HG02970 (cell line): ENCODE results near the gene SSTR4.
"Not testable (repeated sequence)": the region's sequence is repeated elsewhere in the genome, so short reads cannot be mapped to it uniquely, and the experiment has no call there.

Experiments
- ATAC-seq: cut with Tn5 transposase; IDR thresholded peaks from one replicate; pipeline ENCODE4 v1.9.1; 2021; ENCODE audit warnings: mild to moderate bottlenecking, moderate library complexity, moderate number of reproducible peaks; ENCODE audit not compliant: unreplicated experiment, low FRiP score

SSTR4 gene

DNA sequence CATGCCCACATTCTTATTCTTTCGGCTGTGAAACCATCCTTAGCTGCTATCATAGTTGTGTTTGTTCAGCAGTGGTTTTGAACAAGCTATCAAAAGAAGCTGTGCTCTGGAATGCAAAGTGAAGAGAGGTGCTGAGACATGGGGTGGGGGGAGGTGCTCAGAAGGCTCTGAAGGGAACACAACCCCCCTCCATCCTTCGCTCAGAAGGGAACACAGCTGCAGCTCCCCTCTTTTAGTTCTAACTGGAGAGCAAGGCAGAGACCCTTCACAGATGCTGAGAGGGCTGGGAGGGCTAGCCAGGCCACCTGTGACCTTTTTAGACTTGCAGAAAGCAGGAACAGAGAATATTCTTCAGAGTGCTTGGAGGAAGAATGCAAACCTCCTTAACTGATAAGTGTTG lies 17.6 kb upstream of the SSTR4 start:
- no peak for ATAC-seq

GRCh38 chr20:23018432-23018831 lies 16.7 kb upstream of the SSTR4 start:
- no peak for ATAC-seq

DNA sequence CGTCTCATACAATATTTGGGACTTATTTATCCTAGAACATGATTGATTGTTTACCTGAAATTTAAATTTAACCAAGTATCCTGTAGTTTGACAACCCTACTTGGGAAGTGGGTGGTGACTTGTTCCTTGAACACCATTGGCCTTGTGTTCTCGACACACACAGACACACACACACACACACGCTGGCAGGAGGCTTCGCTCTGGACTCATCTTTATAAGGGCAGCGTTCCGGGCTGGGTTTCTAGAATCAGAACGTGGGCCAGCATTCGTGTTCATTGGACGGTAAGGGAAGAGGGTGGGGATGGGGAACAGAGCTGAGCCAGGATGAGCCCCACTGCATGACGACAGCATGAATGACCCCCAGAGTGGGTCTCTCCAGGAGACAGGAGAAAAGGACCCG lies 16.2 kb upstream of the SSTR4 start:
- no peak for ATAC-seq

DNA sequence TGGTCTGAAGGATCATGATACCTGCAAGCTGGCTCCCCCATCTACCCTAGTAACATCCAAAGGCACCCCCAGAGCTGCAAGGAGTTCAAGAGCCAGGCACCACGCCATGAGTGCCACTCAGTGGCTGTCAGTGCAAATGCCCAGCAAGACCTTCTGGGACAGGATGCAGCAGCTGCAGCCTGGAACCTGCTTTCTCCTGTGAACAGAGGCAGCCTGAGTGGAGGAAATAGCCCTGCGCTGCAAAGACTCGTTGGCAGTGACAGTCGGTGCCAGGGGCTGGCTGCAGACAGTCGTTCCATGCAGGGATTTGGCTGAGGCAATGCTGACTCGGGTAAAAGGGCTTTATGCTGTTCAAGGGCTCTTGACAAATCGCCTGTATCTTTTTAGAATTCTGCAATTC lies 15.7 kb upstream of the SSTR4 start:
- ATAC-seq: no peak

DNA sequence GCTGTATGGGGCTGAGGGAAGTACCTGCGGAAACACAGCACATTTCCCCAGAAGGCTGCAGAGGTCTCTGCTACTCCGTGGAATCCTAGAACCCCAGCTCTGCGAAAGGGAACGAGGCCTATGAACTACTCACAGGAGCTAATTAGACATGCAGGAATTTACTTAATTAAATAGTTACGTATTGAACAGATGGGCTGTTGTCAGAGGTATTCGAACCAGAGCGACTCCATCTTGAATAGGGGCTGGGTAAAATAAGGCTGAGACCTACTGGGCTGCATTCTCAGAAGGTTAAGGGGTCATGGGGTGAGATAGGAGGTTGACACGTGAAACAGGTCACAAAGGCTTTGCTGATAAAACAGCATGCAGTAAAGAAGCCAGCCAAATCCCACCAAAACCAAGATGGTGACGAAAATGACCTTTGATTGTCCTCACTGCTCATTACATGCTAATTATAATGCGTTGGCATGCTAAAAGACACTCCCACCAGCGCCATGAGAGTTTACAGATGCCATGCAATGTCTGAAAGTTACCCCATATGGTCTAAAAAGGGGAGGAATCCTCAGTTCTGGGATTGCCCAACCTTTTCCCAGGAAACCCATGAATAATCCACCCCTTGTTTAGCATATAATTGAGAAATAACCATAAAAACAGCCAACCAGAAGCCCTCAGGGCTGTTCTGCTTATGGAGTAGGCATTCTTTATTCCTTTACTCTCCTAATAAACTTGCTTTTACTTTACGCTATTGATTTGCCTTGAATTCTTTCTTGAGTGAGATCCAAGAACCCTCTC lies 14.7 kb upstream of the SSTR4 start:
- no peak for ATAC-seq

DNA sequence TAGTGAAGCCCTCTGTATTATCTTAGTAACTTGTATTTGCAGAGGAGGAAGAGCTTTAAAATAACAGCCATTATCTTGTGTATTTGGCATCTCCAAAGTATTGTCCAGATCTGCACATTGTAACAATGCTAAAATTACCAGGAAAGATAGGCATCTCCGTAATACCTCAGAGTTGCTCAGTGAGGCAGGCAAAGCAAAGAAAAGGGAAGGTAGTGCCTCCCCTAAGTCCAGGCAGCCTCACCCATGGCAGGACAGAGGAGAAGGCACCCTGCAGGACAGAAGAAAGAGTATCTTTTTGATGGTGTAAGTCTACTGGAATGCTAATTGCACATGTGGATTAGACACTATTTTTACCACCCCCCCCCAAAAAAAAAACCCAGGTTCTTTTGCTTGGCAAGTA lies 13.6 kb upstream of the SSTR4 start:
- no peak for ATAC-seq

DNA sequence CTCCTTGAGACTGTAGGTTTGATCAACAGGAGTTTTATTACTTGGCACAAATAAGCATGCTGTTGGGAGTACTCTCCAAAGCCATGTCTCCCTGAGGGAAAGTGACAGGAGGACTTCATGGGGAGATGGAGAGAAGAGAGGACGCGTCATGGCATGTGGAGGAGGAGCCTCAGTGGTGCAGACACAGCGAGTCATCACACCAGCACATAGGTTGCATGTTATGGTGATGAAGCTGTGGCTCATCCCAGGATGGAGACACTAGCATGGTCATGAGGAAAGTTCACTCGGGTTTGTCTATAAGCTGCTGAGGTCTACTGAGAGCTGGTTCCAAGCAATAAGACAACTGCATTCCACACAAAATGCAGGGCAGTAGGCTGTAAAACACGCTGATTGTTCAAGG lies 13.2 kb upstream of the SSTR4 start:
- ATAC-seq: no peak

- ATAC-seq: no peak
Observed at GRCh38 chr20:23022849-23023248, 12.3 kb upstream of the SSTR4 start.

- no peak for ATAC-seq
Observed at GRCh38 chr20:23023621-23024177, 11.4 kb upstream of the SSTR4 start.

DNA sequence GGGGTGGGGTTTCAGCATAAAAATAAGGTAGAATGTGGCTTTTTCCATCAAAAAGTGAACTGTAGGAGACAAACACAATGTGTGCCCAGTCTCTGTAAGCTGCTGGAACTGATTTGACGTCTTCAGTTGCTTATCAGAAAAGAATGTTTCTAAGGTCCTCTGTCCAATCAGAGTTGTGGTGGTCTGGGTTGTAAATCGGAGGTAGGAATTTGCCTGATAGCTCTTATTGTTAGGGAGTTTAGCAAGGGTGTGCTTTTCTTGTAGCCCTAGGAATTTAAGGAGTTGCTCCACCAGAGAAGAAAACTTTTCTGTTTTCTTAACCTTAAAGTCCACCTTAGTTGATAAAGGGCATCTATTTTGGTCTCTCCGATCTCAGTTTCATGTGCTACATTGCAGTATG lies 10.4 kb upstream of the SSTR4 start:
- no peak for ATAC-seq

DNA sequence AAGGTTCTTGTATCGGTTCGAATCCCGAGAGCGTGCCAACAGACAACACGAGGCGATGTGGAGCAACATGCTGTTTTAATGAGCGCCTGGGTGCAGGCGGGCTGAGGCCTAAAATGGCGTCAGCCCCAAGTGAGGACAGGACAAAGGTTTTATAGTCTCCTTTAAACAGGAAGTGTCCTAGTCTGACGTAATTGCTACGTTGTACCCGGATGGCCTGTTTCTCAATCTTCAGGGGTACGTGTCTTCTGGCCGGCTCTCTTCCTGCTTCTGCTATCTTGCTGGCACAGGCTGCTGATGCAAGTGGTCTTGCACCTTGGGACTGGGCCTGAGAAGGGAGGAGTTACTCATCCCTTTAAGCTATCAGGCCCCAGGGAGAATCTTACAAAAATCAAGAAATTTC lies 9.6 kb upstream of the SSTR4 start:
- ATAC-seq: not testable (repeated sequence)

GRCh38 chr20:23027721-23028120 lies 7.4 kb upstream of the SSTR4 start:
- ATAC-seq: no peak

GRCh38 chr20:23028392-23028791 lies 6.7 kb upstream of the SSTR4 start:
- no peak for ATAC-seq

GRCh38 chr20:23029324-23029723 lies 5.8 kb upstream of the SSTR4 start:
- ATAC-seq: no peak

DNA sequence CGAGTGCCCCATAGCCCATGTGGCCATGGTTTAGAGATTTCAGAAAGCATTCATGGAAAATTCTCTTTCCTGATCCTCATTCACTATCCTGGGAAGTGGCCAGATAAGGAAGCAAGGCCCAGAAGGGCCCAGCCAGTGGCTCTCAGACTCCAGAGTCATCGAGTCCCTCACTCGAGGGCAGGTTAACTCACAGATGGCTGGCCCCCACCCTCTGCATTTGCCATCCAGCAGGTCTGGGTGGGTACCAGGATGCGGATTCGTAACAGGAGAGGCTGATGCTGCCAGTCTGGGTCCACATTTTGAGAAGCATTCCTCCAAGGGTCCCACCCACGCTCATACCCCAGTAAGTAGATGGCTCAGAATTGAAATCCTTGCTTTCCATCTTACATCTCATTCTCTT lies 3.8 kb upstream of the SSTR4 start:
- ATAC-seq: no peak

GRCh38 chr20:23032056-23032749 lies 2.9 kb upstream of the SSTR4 start:
- no peak for ATAC-seq

DNA sequence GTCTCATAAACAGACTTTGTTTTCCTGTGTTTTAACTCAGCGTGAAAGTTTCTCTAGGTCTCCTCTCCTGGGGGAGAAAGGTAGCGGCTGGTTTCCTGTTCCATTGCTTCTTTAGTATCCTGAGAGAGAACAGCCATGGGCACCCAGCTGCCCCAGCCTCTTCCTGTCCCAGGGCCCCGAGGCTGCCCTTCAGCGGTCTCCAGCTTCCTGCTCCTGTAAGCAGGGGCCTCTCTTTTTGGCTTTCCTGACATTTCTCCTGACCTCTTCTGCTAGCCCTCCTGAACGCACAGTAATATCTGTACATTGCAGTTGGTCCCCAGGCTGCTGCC lies 2.4 kb upstream of the SSTR4 start:
- no peak for ATAC-seq

GRCh38 chr20:23033918-23034317 lies 1.2 kb upstream of the SSTR4 start:
- ATAC-seq: no peak

- ATAC-seq: no peak
Observed at GRCh38 chr20:23035731-23036130, 619 bp downstream of the SSTR4 start.

DNA sequence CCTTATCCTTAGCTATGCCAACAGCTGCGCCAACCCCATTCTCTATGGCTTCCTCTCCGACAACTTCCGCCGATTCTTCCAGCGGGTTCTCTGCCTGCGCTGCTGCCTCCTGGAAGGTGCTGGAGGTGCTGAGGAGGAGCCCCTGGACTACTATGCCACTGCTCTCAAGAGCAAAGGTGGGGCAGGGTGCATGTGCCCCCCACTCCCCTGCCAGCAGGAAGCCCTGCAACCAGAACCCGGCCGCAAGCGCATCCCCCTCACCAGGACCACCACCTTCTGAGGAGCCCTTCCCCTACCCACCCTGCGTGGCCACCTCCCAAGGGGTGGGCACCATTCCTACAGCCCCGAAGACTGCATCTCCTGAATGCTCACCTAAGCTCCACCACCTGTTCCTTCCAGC lies 1.3 kb downstream of the SSTR4 start:
- no peak for ATAC-seq

GRCh38 chr20:23037017-23037481 lies 1.9 kb downstream of the SSTR4 start:
- no peak for ATAC-seq
